ENCODE measurements around the gene LYZL1.
"Not testable (repeated sequence)": the region's sequence is repeated elsewhere in the genome, so short reads cannot be mapped to it uniquely, and the experiment has no call there.

Gene LYZL1

GRCh38 chr10:29353887-29354561 lies 65.2 kb downstream of the LYZL1 start:
- TF ChIP-seq CTCF (IDR thresholded peaks at IDR 0.05; ENCODE audit: insufficient read depth, low read length, missing control alignments), result no peak
- ChIA-PET CTCF (interaction anchor here (0.7 to 1.1 kb wide), 2 partner anchors 11 to 24 kb away, joined by 3 read pairs; no protein-coding TSS in a partner anchor), POLR2A (no interaction called here)
- H3K4me3 ChIP-seq (ENCODE audit: low read depth, low read length), result no peak overlapping the region
- no peak for DNase-seq (ENCODE audit: low read depth, low spot score)

DNA sequence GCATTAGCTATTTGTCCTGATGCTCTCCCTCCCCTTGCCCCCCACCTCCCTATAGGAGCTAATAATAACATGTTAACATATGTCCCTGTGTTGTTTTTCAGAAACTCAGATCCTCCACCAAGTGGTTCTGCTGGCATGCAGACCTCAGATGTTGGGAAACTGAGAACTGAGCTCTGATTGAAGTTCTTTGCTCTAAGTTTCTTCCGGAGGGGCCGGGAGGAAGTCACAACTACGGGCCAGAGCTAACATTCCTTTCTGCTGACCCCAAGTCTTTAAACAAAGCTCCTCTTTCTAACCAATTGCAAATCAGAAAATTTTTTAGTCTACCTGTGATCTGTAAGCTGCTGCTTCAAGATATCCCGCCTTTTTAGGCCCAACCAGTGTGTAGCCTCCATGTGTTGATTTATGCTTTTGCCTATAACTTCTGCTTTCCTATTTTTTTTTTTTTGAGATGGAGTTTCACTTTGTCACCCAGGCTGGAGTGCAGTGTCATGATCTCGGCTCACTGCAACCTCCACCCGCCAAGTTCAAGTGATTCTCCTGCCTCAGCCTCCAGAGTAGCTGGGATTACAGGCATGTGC lies 66.6 kb downstream of the LYZL1 start:
- no peak for DNase-seq (ENCODE audit: low read depth, low spot score)
- POLR2A ChIA-PET, result no interaction called here
- no peak for TF ChIP-seq CTCF (IDR thresholded peaks at IDR 0.05; ENCODE audit: insufficient read depth, low read length, missing control alignments)
- CTCF ChIA-PET, result interaction anchor here (0.9 to 2.0 kb wide), 3 partner anchors 22 to 142 kb away, joined by 3 to 8 read pairs (median 3); no protein-coding TSS in a partner anchor
- H3K4me3 ChIP-seq (ENCODE audit: low read depth, low read length), result no peak overlapping the region

GRCh38 chr10:29356931-29357330 lies 68.1 kb downstream of the LYZL1 start:
- H3K4me3 ChIP-seq (ENCODE audit: low read depth, low read length), result no peak overlapping the region
- TF ChIP-seq CTCF (IDR thresholded peaks at IDR 0.05; ENCODE audit: insufficient read depth, low read length, missing control alignments), result no peak
- ChIA-PET CTCF (interaction anchor here (1.1 to 1.9 kb wide), 2 partner anchors 13 to 21 kb away, joined by 3 to 5 read pairs; no protein-coding TSS in a partner anchor), POLR2A (no interaction called here)
- no peak for DNase-seq (ENCODE audit: low read depth, low spot score)

GRCh38 chr10:29358010-29358616 lies 69.2 kb downstream of the LYZL1 start:
- TF ChIP-seq CTCF (IDR thresholded peaks at IDR 0.05; ENCODE audit: insufficient read depth, low read length, missing control alignments), result no peak
- DNase-seq (ENCODE audit: low read depth, low spot score), result no peak
- POLR2A ChIA-PET, result no interaction called here
- no peak overlapping the region for H3K4me3 ChIP-seq (ENCODE audit: low read depth, low read length)
- CTCF ChIA-PET, result interaction anchor here (0.8 to 1.9 kb wide), 4 partner anchors 10 to 734 kb away, joined by 3 to 5 read pairs (median 4); no protein-coding TSS in a partner anchor

DNA sequence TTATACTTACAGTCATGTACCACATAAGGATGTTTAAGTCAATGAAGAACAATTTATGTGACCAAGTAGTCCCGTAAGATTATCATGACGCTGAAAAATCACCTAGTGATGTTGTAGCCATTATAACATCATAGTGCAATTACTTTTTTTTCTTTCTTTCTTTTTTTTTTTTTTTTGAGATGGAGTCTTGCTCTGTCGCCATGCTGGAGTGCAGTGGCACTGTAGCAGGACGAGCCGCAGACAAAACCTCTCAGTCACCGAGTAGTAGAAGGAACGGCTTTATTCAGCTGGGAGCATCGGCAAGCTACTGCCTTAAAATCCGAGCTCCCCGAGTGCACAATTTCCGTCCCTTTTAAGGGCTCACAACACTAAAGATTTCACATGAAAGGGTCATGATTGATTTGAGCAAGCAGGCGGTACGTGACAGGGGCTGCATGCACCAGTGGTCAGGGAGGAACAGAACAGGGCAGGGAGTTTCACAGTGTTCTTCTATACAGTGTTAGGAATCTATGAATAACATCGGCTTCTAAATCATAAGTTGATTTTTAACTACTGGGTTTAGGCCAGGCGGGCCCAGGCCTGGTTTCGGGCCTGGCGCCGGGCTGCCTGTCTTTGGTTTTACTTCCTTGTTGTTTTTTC lies 71.5 kb downstream of the LYZL1 start:
- CTCF ChIA-PET, result interaction anchor here (1.0 kb wide), 1 partner anchor 732 kb away, joined by 3 read pairs; no protein-coding TSS in a partner anchor
- POLR2A ChIA-PET; DNase-seq (ENCODE audit: low read depth, low spot score); H3K4me3 ChIP-seq (ENCODE audit: low read depth, low read length): not testable (repeated sequence)

Measured in AG04449 (cell line).